GM23338 (cell line): Measurements from ENCODE around the gene RPTOR.

Experiments
- POLR2AphosphoS5 ChIP-seq: IDR thresholded peaks from 2 replicates; pipeline ENCODE4 v1.6.1; 2016; ENCODE audit warnings: antibody characterized with exemption, low read depth
- REST ChIP-seq: IDR thresholded peaks from one replicate; pipeline ENCODE4 v1.6.1; 2018; ENCODE audit warnings: antibody characterized with exemption; ENCODE audit not compliant: unreplicated experiment
- TF ChIP-seq, protein P1 (sequence below), 2 experiments: fragments of 200-600 bp in 1 of 2; sonication (generic) in 1 of 2; conservative IDR thresholded peaks; 2 replicates each; pipeline versions ENCODE4 v1.5.1 to v1.6.1; 2016 to 2017; ENCODE audit warnings: antibody characterized with exemption in 2 of 2, low read depth in 2 of 2, mild to moderate bottlenecking in 2 of 2, moderate library complexity in 1 of 2

DNA sequence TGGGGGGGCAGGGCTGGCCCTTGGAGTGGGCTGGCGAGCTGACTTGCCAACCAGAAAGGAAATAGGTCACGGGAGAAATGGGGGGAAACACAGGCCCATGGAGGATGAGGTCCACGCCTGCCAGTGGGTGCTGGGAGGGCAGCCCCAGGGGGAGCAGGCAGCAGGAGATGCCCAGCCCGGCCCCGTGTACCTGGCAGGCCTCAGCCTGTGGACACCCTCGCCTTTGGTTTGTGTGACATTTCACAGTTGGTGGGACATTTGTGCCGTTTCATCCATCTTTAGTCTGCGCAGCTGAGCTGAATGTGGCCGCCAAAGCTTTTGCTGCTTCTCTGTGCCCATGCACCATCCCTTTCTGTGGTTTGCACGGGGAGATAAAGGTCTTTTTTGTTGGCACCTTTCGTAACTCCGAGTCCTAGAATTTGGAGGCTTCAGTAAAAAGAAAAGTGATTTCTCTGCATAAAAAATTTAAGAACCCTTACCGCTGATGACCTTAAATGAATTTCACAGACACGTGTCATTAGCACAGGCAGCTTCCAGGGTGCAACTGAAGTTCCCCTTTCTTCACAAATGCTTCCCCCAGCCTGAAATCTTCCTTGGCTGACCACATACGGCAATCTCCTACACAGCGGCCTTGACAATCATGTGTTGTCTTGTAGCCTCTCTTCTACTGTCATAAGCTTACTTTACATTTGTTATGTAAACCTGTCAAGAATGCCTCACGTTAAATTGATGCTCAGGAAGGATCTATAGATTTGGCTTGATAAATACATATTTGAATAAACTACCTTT, 193.6 kb downstream of the RPTOR start:
- TF ChIP-seq, protein P1, sequence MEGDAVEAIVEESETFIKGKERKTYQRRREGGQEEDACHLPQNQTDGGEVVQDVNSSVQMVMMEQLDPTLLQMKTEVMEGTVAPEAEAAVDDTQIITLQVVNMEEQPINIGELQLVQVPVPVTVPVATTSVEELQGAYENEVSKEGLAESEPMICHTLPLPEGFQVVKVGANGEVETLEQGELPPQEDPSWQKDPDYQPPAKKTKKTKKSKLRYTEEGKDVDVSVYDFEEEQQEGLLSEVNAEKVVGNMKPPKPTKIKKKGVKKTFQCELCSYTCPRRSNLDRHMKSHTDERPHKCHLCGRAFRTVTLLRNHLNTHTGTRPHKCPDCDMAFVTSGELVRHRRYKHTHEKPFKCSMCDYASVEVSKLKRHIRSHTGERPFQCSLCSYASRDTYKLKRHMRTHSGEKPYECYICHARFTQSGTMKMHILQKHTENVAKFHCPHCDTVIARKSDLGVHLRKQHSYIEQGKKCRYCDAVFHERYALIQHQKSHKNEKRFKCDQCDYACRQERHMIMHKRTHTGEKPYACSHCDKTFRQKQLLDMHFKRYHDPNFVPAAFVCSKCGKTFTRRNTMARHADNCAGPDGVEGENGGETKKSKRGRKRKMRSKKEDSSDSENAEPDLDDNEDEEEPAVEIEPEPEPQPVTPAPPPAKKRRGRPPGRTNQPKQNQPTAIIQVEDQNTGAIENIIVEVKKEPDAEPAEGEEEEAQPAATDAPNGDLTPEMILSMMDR (conservative IDR thresholded peaks at IDR 0.05; ENCODE audit: low read depth in 2 of 2), result no peak
- no peak for TF ChIP-seq POLR2AphosphoS5
- TF ChIP-seq REST, result no peak
